NCI-H2081 (cell line): ENCODE data around the gene PTPRN2.
"Not testable (repeated sequence)": the region's sequence is repeated elsewhere in the genome, so short reads cannot be mapped to it uniquely, and the experiment has no call there.

Experiments
- DNase-seq, 2 experiments: peaks; one replicate each; lab custom pipeline; 2025; lab: John Stamatoyannopoulos, UW

Gene PTPRN2

GRCh38 chr7:158443688-158444483 is 143.7 kb downstream of the PTPRN2 start:
- DNase-seq, result no peak

DNA sequence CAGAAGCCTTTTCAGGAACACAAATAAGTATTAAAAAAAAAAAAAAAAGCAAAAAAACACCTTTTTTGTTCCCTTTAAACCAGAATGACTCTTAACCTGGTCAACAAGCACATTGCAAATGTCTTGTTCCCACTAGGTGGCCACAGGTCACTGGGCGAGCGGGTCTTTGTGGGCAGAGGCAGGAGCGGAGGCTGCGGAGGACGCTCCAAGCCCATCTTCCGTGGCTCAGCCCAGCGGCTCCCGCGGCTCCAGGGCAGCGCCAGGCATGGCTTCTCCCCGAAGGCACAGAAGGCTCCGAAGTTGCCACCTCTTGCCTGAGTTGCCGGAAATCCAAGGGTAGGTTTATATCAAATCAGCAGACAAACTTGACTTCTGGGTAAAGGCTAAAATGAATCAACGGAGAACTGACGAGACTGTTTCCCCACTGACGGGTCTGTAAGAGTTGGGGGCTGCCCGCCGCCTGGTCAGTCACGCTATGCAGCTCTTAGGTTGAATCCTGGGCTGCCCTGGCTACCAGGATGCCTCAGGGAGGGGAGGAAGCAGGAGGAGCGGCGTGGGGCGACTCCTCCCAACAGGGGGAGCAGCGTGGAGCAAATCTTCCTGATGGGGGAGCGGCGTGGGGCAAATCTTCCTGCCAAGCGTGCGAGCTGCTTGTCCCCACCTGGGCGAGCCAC is 144.5 kb downstream of the PTPRN2 start:
- no peak for DNase-seq

- DNase-seq, result peak; percentile 32 to 43
Observed at GRCh38 chr7:158442260-158442659, 145.4 kb downstream of the PTPRN2 start.

- DNase-seq, result no peak
Observed at GRCh38 chr7:158439035-158439434, 148.6 kb downstream of the PTPRN2 start.

GRCh38 chr7:158432369-158433341 is 155.0 kb downstream of the PTPRN2 start:
- peak; percentile 91 to 96 for DNase-seq

DNA sequence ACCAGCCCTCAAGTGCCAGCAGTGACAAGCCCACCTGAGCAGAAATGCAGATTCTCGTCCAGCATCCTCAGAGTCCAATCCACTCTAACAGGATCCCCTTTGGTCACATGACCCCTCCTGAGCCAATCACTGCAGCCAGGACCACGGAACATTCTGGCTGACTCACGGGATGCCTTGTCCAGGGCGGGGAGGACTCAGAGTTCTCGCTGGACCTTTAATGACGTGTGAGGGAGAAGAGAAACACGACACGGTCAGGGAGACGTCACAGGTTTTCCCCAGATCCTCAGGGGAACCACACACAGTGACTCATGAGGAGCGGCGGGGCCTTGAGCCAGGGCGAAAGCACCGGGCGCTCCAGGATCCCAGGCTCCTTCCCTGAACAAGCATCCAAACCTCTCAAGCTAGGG is 155.7 kb downstream of the PTPRN2 start:
- peak in 1 of 2 experiments; percentile 43 for DNase-seq

DNA sequence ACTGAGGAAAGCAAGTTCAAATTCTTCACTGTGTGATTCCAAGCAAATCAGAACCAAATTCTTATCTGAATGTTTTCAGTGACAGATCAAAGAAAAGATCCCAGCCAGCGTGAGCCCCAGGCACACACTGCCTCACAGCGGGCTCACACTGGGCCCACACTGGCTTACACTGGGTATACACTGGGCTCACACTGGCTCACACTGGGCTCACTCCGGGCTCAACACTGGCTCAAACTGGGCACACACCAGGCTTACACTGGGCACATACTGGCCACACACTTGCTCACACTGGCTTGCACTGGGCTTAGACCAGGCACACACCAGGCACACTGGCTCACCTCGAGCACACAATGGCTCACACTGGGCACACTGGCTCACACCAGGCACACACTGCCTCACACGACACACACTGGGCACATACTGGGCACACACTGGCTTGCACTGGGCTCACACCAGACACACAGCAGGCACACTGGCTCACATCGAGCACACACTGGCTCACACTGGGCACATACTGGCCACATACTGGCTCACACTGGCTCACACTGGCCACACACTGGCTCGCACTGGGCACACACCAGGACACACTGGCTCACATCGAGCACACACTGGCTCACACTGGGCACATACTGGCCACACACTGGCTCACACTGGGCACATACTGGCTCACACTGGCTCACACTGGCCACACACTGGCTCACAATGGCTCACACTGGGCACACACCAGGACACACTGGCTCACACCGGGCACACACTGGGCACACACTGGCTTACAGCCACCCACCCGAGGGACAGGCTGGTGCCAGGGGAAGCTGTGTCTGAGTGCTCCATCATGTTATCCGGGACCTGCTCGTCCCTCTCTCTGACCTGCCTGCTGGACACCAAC is 156.3 kb downstream of the PTPRN2 start:
- no peak for DNase-seq

DNA sequence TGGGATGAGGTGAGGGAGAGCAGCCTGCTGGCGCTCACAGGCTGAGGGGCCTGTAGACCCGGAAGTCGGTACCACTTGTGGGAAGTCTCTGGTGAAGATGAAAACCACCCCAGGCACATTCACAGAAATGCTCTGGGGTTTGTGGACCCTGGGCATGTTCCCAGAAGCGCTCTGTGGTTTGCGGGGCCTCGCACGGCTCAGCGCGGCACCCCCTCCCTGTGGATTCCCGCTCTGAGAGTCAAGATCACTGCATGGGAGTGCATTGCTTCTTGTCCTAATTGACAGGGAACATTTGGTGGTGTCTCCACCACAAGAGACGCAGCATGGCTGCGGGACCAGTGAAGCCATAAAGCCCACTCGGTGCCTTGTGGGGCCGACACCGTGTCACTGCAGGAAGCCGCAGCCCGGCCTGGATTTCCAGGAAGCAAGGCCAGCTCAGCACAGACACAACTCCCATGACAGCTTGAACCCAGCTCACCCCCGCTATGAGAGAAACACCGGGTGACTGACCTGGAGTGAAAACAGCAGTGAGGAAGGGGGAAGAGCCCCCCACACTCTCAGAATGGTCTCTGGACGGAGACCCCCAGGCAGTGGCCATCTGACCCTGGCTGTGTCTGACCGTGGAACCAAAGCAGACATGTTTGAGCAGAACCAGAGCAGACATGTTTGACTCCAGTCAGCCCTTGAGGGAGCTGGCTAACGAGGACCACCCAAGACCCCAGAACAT is 157.2 kb downstream of the PTPRN2 start:
- DNase-seq, result no peak

- DNase-seq, result no peak
Observed at GRCh38 chr7:158428837-158429753, 158.5 kb downstream of the PTPRN2 start.

DNA sequence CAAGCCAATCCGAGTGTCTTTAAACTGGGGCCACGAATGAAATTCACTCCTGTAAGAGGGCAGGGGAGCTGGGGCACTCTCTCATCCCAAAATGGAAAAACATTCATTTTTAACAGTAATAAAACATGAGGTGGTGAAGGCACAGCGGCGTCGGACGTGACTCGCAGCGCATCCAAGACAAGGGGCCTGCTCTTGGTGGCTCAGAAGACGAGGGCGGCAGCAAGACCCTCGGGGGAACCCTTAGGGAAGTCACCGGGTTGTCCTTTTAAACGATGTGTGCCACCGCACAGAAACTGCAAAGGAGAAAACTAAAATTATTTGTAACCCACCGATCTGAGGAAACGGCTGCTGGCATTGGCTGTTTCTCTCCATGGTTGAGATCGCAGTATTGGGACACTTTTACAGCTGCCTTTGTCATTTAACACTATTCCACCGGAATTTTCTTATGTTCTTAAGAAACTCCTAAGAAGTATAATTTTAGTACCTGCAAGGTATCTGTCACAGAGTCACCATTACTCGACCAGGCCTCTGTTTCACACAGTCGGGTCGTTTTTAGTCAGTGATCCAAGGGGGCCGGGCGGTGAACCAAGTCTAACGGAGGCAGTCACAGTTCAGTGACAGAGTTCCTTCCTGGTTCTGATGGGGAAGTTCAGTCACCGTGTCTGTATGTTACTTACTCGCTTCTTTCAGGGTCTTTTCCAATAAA is 159.3 kb downstream of the PTPRN2 start:
- no peak for DNase-seq

DNA sequence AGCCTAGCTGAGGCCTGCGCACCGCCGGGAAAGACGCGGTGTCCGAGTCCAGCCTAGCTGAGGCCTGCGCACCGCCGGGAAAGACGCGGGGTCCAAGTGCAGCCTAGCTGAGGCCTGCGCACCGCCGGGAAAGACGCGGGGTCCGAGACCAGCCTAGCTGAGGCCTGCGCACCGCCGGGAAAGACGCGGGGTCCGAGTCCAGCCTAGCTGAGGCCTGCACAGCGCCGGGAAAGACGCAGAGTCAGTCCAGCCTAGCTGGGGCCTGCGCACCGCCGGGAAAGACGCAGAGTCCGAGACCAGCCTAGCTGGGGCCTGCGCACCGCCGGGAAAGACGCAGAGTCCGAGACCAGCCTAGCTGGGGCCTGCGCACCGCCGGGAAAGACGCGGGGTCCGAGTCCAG is 161.9 kb downstream of the PTPRN2 start:
- DNase-seq, result not testable (repeated sequence)

- no peak for DNase-seq
Observed at GRCh38 chr7:158424531-158424930, 163.1 kb downstream of the PTPRN2 start.

- DNase-seq, result no peak
Observed at GRCh38 chr7:158424011-158424410, 163.6 kb downstream of the PTPRN2 start.

GRCh38 chr7:158422887-158423560 is 164.6 kb downstream of the PTPRN2 start:
- no peak for DNase-seq

DNA sequence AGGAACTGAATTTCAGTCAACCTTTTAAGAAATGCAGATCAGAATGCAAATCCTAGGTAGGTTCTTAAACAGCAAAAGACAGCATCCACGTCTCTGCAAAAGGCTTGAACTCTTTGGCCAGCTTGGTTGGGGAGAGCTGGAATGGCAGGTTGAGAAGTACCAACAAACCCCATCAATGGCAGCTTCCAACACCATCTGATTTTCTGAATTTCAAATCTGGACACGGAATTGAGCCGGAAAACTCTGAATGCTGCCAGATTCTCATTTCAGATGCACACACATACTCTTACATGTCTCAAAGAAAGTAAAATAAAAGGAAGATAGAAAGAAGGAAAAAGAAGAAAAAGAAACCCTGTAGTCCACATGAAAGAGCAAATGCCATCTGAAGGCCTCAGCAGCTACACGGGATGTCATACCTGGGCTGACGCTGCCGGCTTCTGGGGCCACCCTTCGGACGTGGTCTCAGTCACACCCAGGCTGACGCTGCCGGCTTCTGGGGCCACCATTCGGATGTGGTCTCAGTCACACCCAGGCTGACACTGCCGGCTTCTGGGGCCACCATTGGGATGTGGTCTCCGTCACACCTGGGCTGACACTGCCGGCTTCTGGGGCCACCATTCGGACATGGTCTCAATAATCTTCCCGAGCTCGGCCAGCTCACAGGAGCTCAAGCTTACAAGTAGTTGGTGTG is 165.3 kb downstream of the PTPRN2 start:
- DNase-seq, result no peak

DNA sequence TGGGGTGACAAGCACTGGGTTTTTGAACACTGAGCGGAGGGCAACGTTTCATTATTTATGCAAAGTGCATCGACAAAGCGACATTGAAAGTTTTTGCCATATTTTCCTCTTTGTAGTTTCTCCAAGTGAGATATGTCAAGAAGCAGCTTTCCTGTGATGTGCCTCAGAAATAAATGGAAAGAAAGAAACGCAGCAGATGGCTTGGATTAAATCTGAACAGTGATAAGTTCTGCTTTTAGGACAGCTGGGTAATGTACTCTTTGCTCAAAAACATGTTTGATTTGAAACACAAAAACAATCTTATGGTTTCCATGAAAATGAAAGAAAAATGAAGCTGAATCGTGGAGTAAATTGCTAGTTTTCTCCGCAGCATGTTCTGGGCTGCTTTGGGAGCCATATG is 166.3 kb downstream of the PTPRN2 start:
- no peak for DNase-seq

GRCh38 chr7:158420591-158421340 is 166.9 kb downstream of the PTPRN2 start:
- DNase-seq, result no peak
